HEK293 (cell line): Measurements from ENCODE around the gene LDHAL6B.

ENCODE experiments used
- CTCF ChIA-PET: fragments of 350-600 bp; formaldehyde crosslinking; extraction: SDS; loops from one replicate; lab custom pipeline; 2021; ENCODE audit warnings: antibody characterized with exemption; lab: Yijun Ruan, JAX
- POLR2A ChIA-PET: fragments of 300-600 bp; formaldehyde crosslinking; extraction: SDS; loops from one replicate; lab custom pipeline; 2020; ENCODE audit warnings: antibody characterized with exemption, inconsistent platforms; lab: Yijun Ruan, JAX
- H3K27ac ChIP-seq: fragments of 200-500 bp; sonication (Bioruptor generic); 2 replicates; pipeline ENCODE4 v1.5.1; 2014; ENCODE audit warnings: low read depth, low read length, control low read depth, inconsistent platforms; ENCODE audit errors: extremely low read depth
- H3K36me3 ChIP-seq, 2 experiments: fragments of 200-500 bp in 1 of 2; sonication (Bioruptor generic) in 1 of 2; 1 replicate in 1 of 2; 2 replicates in 1 of 2; pipeline ENCODE4 v1.5.1; 2014 to 2017; ENCODE audit warnings: inconsistent platforms in 2 of 2, low read length in 2 of 2; ENCODE audit not compliant: control insufficient read depth in 2 of 2, insufficient read depth in 1 of 2
- H3K4me1 ChIP-seq: fragments of 200-500 bp; sonication (Bioruptor generic); 2 replicates; pipeline ENCODE4 v1.5.1; 2014; ENCODE audit warnings: mild to moderate bottlenecking, low read length, inconsistent platforms; ENCODE audit not compliant: control insufficient read depth, insufficient read depth
- H3K4me3 ChIP-seq: 2 replicates; pipeline ENCODE4 v1.5.1; 2011; ENCODE audit warnings: low read depth, mild to moderate bottlenecking, control low read depth, low read length, moderate library complexity
- H3K9me3 ChIP-seq: fragments of 200-500 bp; sonication (Bioruptor generic); 2 replicates; pipeline ENCODE4 v1.5.1; 2014; ENCODE audit warnings: low read depth, low read length, inconsistent platforms; ENCODE audit not compliant: control insufficient read depth, insufficient read depth
- BCL11A ChIP-seq: fragments of 450-650 bp; formaldehyde crosslinking; IDR thresholded peaks from 2 replicates; pipeline ENCODE4 v1.5.1; 2016; ENCODE audit warnings: low read depth, missing biosample characterization, missing genetic modification characterization
- GFI1B ChIP-seq: fragments of 450-650 bp; formaldehyde crosslinking; IDR thresholded peaks from 2 replicates; pipeline ENCODE4 v1.5.1; 2016; ENCODE audit warnings: missing biosample characterization, missing genetic modification characterization
- HIC1 ChIP-seq: fragments of 450-650 bp; formaldehyde crosslinking; IDR thresholded peaks from 2 replicates; pipeline ENCODE4 v1.5.1; 2016; ENCODE audit warnings: missing biosample characterization, missing genetic modification characterization
- HOXA7 ChIP-seq: sonication (generic); formaldehyde crosslinking; IDR thresholded peaks from 2 replicates; pipeline ENCODE4 v1.8.1; 2022; ENCODE audit warnings: missing genetic modification reagents, borderline replicate concordance
- KLF10 ChIP-seq: fragments of 450-650 bp; IDR thresholded peaks from 2 replicates; pipeline ENCODE4 v1.5.1; 2018; ENCODE audit warnings: missing biosample characterization, mild to moderate bottlenecking, missing genetic modification characterization
- MZF1 ChIP-seq: fragments of 450-650 bp; formaldehyde crosslinking; IDR thresholded peaks from 2 replicates; pipeline ENCODE4 v1.5.1; 2017; ENCODE audit warnings: missing biosample characterization, missing genetic modification characterization, borderline replicate concordance
- OVOL3 ChIP-seq: fragments of 450-650 bp; formaldehyde crosslinking; IDR thresholded peaks from 2 replicates; pipeline ENCODE4 v1.5.1; 2016; ENCODE audit warnings: missing biosample characterization, missing genetic modification characterization
- SP2 ChIP-seq: fragments of 450-650 bp; formaldehyde crosslinking; IDR thresholded peaks from 2 replicates; pipeline ENCODE4 v1.5.1; 2016; ENCODE audit warnings: missing biosample characterization, missing genetic modification characterization
- ZFP69B ChIP-seq: fragments of 450-650 bp; formaldehyde crosslinking; IDR thresholded peaks from 2 replicates; pipeline ENCODE4 v1.5.1; 2016; ENCODE audit warnings: missing biosample characterization, missing genetic modification characterization
- ZNF221 ChIP-seq: fragments of 450-650 bp; formaldehyde crosslinking; IDR thresholded peaks from 2 replicates; pipeline ENCODE4 v1.5.1; 2017; ENCODE audit warnings: missing biosample characterization, missing genetic modification characterization, borderline replicate concordance
- ZNF350 ChIP-seq: fragments of 450-650 bp; formaldehyde crosslinking; IDR thresholded peaks from 2 replicates; pipeline ENCODE4 v1.5.0; 2017; ENCODE audit warnings: missing biosample characterization, mild to moderate bottlenecking, missing genetic modification characterization
- ZNF37A ChIP-seq: fragments of 450-650 bp; IDR thresholded peaks from 2 replicates; pipeline ENCODE4 v1.5.1; 2018; ENCODE audit warnings: missing biosample characterization, missing genetic modification characterization
- ZNF394 ChIP-seq: fragments of 450-650 bp; formaldehyde crosslinking; IDR thresholded peaks from 2 replicates; pipeline ENCODE4 v1.5.1; 2016; ENCODE audit warnings: missing biosample characterization, missing genetic modification characterization, mild to moderate bottlenecking, moderate library complexity, borderline replicate concordance
- ZNF514 ChIP-seq: fragments of 450-650 bp; formaldehyde crosslinking; IDR thresholded peaks from 2 replicates; pipeline ENCODE4 v1.5.1; 2016; ENCODE audit warnings: missing biosample characterization, missing genetic modification characterization
- ZNF626 ChIP-seq: fragments of 450-650 bp; sonication (Bioruptor Pico); formaldehyde crosslinking; IDR thresholded peaks from 2 replicates; pipeline ENCODE4 v1.5.1; 2018; ENCODE audit warnings: missing biosample characterization, missing genetic modification characterization, inconsistent platforms
- ZNF645 ChIP-seq: fragments of 450-650 bp; formaldehyde crosslinking; IDR thresholded peaks from 2 replicates; pipeline ENCODE4; 2016; ENCODE audit warnings: missing biosample characterization, missing genetic modification characterization
- ZNF704 ChIP-seq: fragments of 450-650 bp; formaldehyde crosslinking; IDR thresholded peaks from 2 replicates; pipeline ENCODE4 v1.5.1; 2016; ENCODE audit warnings: missing biosample characterization, missing genetic modification characterization
- ZNF777 ChIP-seq: fragments of 450-650 bp; formaldehyde crosslinking; IDR thresholded peaks from 2 replicates; pipeline ENCODE4 v1.5.1; 2017; ENCODE audit warnings: missing biosample characterization, missing genetic modification characterization, borderline replicate concordance
- ZNF837 ChIP-seq: fragments of 450-650 bp; formaldehyde crosslinking; IDR thresholded peaks from 2 replicates; pipeline ENCODE4 v1.5.1; 2016; ENCODE audit warnings: missing biosample characterization, missing genetic modification characterization

LDHAL6B gene

GRCh38 chr15:59232476-59232875 is 25.8 kb downstream of the LDHAL6B start (continued):
- TF ChIP-seq ZNF645 (tag by site-specific recombination) (no peak), HIC1 (tag by site-specific recombination) (no peak), SP2 (tag by site-specific recombination) (no peak), ZNF626 (tag by site-specific recombination) (no peak), ZNF837 (tag by site-specific recombination) (no peak), ZNF37A (tag by site-specific recombination) (no peak), ZNF704 (tag by site-specific recombination) (no peak), BCL11A (tag by site-specific recombination) (no peak), ZNF221 (tag by site-specific recombination) (no peak)

- ChIA-PET POLR2A (no interaction called here), CTCF (no interaction called here)
- H3K4me1 ChIP-seq = no peaks in the 10 kb centered on the region
Observed at GRCh38 chr15:59236394-59236793, 29.8 kb downstream of the LDHAL6B start.

GRCh38 chr15:59237119-59237855 is 30.6 kb downstream of the LDHAL6B start:
- H3K4me1 ChIP-seq = no peaks in the 10 kb centered on the region
- TF ChIP-seq MZF1 (tag by site-specific recombination) (0 out of 2 replicates have a peak, but pooled peaks have one; percentile 18), HOXA7 (no peak), ZNF777 (tag by site-specific recombination) (no peak)
- TF ChIP-seq, all 188 proteins: peak for 1
- POLR2A ChIA-PET = no interaction called here
- Histone ChIP-seq H3K36me3 (no peaks in the 10 kb centered on the region), H3K4me3 (no peak overlapping the region), H3K9me3 (no peaks in the 10 kb centered on the region), H3K27ac (no peak overlapping the region)
- CTCF ChIA-PET = interaction anchor here (1.3 kb wide), 1 partner anchor 10 kb away, joined by 4 read pairs; no protein-coding TSS in a partner anchor

More at GRCh38 chr15:59236394-59236793, 29.8 kb downstream of the LDHAL6B start:
- no peak overlapping the region for H3K4me3 ChIP-seq
- H3K27ac ChIP-seq = no peak overlapping the region
- no peaks in the 10 kb centered on the region for H3K36me3 ChIP-seq
- H3K9me3 ChIP-seq = no peaks in the 10 kb centered on the region
- TF ChIP-seq GFI1B (tag by site-specific recombination) = no peak
- no peak for TF ChIP-seq ZFP69B (tag by site-specific recombination)

GRCh38 chr15:59237924-59238331 is 31.3 kb downstream of the LDHAL6B start:
- Histone ChIP-seq H3K4me3 (no peak overlapping the region), H3K36me3 (no peaks in the 10 kb centered on the region), H3K9me3 (no peaks in the 10 kb centered on the region), H3K27ac (no peak overlapping the region), H3K4me1 (no peaks in the 10 kb centered on the region)
- TF ChIP-seq KLF10 (tag by site-specific recombination) = no peak
- no peak for TF ChIP-seq ZNF514 (tag by site-specific recombination)
- no peak for TF ChIP-seq ZNF350 (tag by site-specific recombination)
- TF ChIP-seq ZNF394 (tag by site-specific recombination) = no peak
- TF ChIP-seq OVOL3 = no peak
- no peak for TF ChIP-seq GFI1B (tag by site-specific recombination)
- ChIA-PET POLR2A (no interaction called here), CTCF (interaction anchor here (1.3 kb wide), 1 partner anchor 9 kb away, joined by 4 read pairs; no protein-coding TSS in a partner anchor)
